ENCODE results near the gene CREB3L2.

DNA sequence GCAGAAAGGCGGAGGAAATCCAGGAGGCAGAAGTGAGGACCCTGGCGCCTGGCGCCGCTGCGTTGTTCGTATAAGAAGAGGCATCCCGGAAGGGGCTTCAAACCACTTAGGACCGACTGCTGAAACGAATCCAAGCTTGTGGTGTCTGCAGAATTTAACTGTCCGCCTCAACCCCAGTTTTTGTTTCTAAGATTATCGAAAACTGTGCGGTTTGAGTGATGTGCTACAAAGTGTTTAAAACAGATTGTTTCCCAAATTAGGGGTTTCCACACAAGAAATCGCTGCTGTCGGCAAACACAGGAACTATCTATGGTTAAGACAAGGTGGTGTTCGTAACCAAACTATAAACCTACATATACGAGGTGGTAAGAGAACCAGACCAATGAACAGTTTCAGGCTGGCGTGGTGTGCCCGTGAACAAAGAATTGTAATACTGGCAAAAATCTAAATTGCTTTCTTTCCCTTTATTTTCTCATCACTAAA lies 154.3 kb downstream of the CREB3L2 start:
- no peak for TF ChIP-seq POLR2A (IDR thresholded peaks at IDR 0.05; ENCODE audit: low read length)
- no peak for TF ChIP-seq GATA1 (IDR thresholded peaks at IDR 0.05; ENCODE audit: low read depth, low read length)
